ENCODE data around the gene PSMD9.

DNA sequence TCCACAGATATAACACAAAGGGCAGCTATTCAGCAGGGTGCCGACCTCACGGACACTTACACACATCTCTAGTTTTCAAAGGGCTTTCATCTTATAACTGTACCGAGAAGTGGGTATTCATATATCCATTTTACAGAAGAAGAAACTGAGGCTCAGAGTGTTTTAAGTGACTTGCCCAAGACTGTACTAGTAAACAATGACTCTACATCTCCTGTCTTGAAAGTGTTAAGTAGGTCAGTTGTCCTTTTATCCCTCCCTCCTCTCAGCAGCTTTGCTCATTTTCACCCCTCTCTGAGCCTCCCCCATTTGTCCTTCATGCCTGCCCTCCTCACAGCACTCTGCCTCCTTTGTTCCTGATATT, 43.6 kb downstream of the PSMD9 start:
- TF ChIP-seq, protein P1, sequence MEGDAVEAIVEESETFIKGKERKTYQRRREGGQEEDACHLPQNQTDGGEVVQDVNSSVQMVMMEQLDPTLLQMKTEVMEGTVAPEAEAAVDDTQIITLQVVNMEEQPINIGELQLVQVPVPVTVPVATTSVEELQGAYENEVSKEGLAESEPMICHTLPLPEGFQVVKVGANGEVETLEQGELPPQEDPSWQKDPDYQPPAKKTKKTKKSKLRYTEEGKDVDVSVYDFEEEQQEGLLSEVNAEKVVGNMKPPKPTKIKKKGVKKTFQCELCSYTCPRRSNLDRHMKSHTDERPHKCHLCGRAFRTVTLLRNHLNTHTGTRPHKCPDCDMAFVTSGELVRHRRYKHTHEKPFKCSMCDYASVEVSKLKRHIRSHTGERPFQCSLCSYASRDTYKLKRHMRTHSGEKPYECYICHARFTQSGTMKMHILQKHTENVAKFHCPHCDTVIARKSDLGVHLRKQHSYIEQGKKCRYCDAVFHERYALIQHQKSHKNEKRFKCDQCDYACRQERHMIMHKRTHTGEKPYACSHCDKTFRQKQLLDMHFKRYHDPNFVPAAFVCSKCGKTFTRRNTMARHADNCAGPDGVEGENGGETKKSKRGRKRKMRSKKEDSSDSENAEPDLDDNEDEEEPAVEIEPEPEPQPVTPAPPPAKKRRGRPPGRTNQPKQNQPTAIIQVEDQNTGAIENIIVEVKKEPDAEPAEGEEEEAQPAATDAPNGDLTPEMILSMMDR (conservative IDR thresholded peaks at IDR 0.05): no peak
- TF ChIP-seq EZH2 (IDR thresholded peaks at IDR 0.05; ENCODE audit: low read depth): no peak
